K562 (cell line): ENCODE measurements around the gene KRTCAP2. TPM values are rescaled to one million over a fixed set of nuclear protein-coding genes. Genes with fewer than 3 reads are reported as not detected.

ENCODE experiments used
- E2F6 ChIP-seq, 2 experiments: IDR thresholded peaks; 2 replicates each; pipeline ENCODE4 v1.6.1; 2011; ENCODE audit warnings: borderline replicate concordance in 1 of 2, control low read depth in 1 of 2, low read depth in 1 of 2, low read length in 1 of 2, mild to moderate bottlenecking in 1 of 2, mixed read lengths in 1 of 2, moderate library complexity in 1 of 2; ENCODE audit not compliant: insufficient read depth in 1 of 2, insufficient read length in 1 of 2, poor library complexity in 1 of 2, severe bottlenecking in 1 of 2; ENCODE audit errors: extremely low read depth in 1 of 2
- KAT7 ChIP-seq: sonication (generic); formaldehyde crosslinking; IDR thresholded peaks from 2 replicates; pipeline ENCODE4 v1.8.0; 2022; ENCODE audit warnings: missing genetic modification reagents, mild to moderate bottlenecking, borderline replicate concordance
- KDM5B ChIP-seq: fragments of 200-600 bp; sonication (generic); IDR thresholded peaks from 2 replicates; pipeline ENCODE4 v1.6.1; 2012; ENCODE audit warnings: low read depth, mild to moderate bottlenecking, moderate library complexity, low read length, control low read depth, inconsistent platforms; ENCODE audit not compliant: insufficient replicate concordance
- PML ChIP-seq: IDR thresholded peaks from 2 replicates; pipeline ENCODE4 v1.6.1; 2012; ENCODE audit warnings: low read length, inconsistent platforms
- POLR2G ChIP-seq: fragments of 200-400 bp; formaldehyde crosslinking; IDR thresholded peaks from 2 replicates; pipeline ENCODE4 v1.6.1; 2017; ENCODE audit warnings: low read depth, mild to moderate bottlenecking, antibody characterized with exemption, low read length, moderate library complexity
- PREB ChIP-seq: sonication (generic); formaldehyde crosslinking; IDR thresholded peaks from 2 replicates; pipeline ENCODE4 v1.8.1; 2023; ENCODE audit warnings: mild to moderate bottlenecking, missing genetic modification reagents
- YY1 ChIP-seq, 3 experiments: IDR thresholded peaks; 2 replicates each; pipeline ENCODE4 v1.6.1; 2011; ENCODE audit warnings: low read length in 2 of 3, mild to moderate bottlenecking in 2 of 3, moderate library complexity in 2 of 3, borderline replicate concordance in 1 of 3, control low read depth in 1 of 3, low read depth in 1 of 3; ENCODE audit not compliant: insufficient read depth in 3 of 3, insufficient replicate concordance in 2 of 3, control insufficient read depth in 1 of 3, insufficient read length in 1 of 3; ENCODE audit errors: extremely low read depth in 1 of 3
- ZBTB40 ChIP-seq, 2 experiments: fragments of 450-650 bp in 1 of 2; sonication (generic) in 1 of 2; formaldehyde crosslinking in 1 of 2; IDR thresholded peaks; 2 replicates each; pipeline versions ENCODE4 v1.7.1 to v1.9.0; 2016 to 2022; ENCODE audit warnings: inconsistent platforms in 1 of 2, mild to moderate bottlenecking in 1 of 2, missing genetic modification reagents in 1 of 2
- ZFP91 ChIP-seq: sonication (generic); formaldehyde crosslinking; IDR thresholded peaks from 2 replicates; pipeline ENCODE4 v1.8.0; 2022; ENCODE audit warnings: mild to moderate bottlenecking, missing genetic modification reagents
- ZNF23 ChIP-seq: fragments of 250-450 bp; sonication (Bioruptor Pico); IDR thresholded peaks from 2 replicates; pipeline ENCODE4 v1.4.0; 2020; ENCODE audit warnings: mild to moderate bottlenecking
- polyA plus RNA-seq, 8 experiments: library from polyadenylated mRNA; depleted of rRNA in 4 of 8; stranded (reverse) in 5 of 8; unstranded in 3 of 8; fragments of >200 nt; fragmentation: Nextera tagmentation in 2 of 8; fragmentation: Illumina TruSeq in 1 of 8; extraction: Ambion mirVana in 2 of 8; extraction: Trizol in 1 of 8; gene quantifications; 2 replicates each; pipeline versions ENCODE4 v1.2.1 to v1.2.3, GENCODE V29; 2011 to 2014; ENCODE audit warnings: inconsistent platforms in 1 of 8, missing spikeins in 1 of 8
- total RNA-seq, 7 experiments: library from RNA; depleted of rRNA in 6 of 7; stranded (reverse); fragments of >200 nt in 6 of 7; fragmentation: Illumina TruSeq in 2 of 7; extraction: Trizol in 2 of 7; gene quantifications; 2 replicates each; pipeline versions ENCODE4 v1.2.1 to v1.2.3, GENCODE V29; 2011 to 2021; ENCODE audit warnings: low replicate concordance in 1 of 7

The KRTCAP2 gene
- total and polyA plus RNA-seq, 9 of the 15 experiments (the other 6 are each of a cell fraction or from before 2014, with no cell fraction given) = 126 to 436 (median 244) TPM

DNA sequence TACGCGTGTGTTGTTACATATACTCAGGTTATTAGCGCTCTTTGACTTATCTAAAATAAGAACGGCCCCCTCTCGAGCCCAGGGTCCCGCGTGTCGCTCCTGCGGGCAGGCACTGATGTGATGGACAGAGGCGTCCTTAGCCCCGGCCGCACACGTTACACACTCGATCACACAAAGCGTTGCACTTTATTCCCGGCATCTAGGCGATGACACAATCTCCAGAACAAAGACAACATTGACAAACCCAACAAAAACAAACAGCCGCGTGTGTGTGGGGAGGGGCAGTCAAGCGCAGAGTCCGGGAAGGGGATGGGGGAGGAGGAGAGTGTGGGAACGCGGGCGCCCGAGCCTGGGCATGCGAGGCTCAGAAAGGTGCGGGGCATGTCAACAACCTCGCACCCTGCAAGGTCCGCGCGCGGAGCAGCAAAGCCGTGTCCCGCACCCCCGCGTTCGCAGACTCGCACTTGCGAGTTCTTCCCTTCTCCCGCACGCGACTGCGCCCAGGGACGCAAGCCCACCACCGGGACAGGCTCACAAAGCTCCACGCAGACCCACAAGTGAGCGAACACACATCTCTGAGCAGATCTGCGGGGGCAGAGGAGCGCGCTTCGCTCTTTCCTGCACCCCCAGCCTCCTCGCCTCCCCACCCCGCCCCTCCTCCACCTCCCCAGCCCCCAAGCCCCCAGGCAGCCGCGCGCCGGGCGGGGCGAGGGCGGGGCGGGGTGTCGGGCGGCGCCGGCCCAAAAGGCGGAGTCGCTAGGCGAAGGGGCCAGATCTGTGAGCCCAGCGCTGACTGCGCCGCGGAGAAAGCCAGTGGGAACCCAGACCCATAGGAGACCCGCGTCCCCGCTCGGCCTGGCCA is 45.8 kb downstream of the KRTCAP2 start, which contains the start of gene EFNA1 (continued):
- TF ChIP-seq ZBTB40 (IDR thresholded peaks at IDR 0.05) (0 out of 2 replicates have a peak, but pooled peaks have one; percentile 18), ZBTB40 (CRISPR knock-in tag; IDR thresholded peaks at IDR 0.05) (no peak), PML (no peak), PREB (no peak), POLR2G (peak; percentile 76), E2F6 (IDR thresholded peaks at IDR 0.05; ENCODE audit: borderline replicate concordance in 1 of 2, extremely low read depth in 1 of 2, insufficient read depth in 1 of 2, insufficient read length in 1 of 2, low read depth in 1 of 2, low read length in 1 of 2, poor library complexity in 1 of 2, severe bottlenecking in 1 of 2) (peak; percentile 42 to 49), KDM5B (peak; percentile 38), ZNF23 (CRISPR knock-in tag) (no peak), KAT7 (no peak), YY1 (IDR thresholded peaks at IDR 0.05; ENCODE audit: borderline replicate concordance in 1 of 3, control insufficient read depth in 1 of 3, extremely low read depth in 1 of 3, insufficient read depth in 3 of 3, insufficient read length in 1 of 3, insufficient replicate concordance in 2 of 3, low read depth in 1 of 3, low read length in 2 of 3) (peak in 1 of 3 experiments; percentile 15), ZFP91 (CRISPR knock-in tag) (no peak)
